RWPE1 (cell line): ENCODE measurements around the gene HS6ST2.

Experiments
- CTCF ChIA-PET: fragments of 350-600 bp; sonication (Branson Sonifier 250); formaldehyde crosslinking; extraction: SDS; loops from one replicate; lab custom pipeline; 2021; lab: Yijun Ruan, JAX
- POLR2A ChIA-PET: fragments of 400-600 bp; formaldehyde crosslinking; extraction: SDS; loops from one replicate; lab custom pipeline; 2020; ENCODE audit warnings: antibody characterized with exemption; ENCODE audit not compliant: low non-redundant PET; lab: Yijun Ruan, JAX
- DNase-seq: peaks from one replicate; pipeline ENCODE4 v3.0.0; 2012; ENCODE audit warnings: low spot score
- H3K27ac ChIP-seq: fragments of 450-650 bp; 2 replicates; pipeline ENCODE4 v1.5.1; 2017
- CTCF ChIP-seq: fragments of 450-650 bp; conservative IDR thresholded peaks from 2 replicates; pipeline ENCODE4 v1.5.1; 2017; ENCODE audit warnings: low read depth, mild to moderate bottlenecking

The HS6ST2 gene

GRCh38 chrX:132638313-132638712 lies 320.1 kb downstream of the HS6ST2 start:
- DNase-seq = no peak
- CTCF ChIA-PET = no interaction called here
- no peak overlapping the region for H3K27ac ChIP-seq
- no peak for TF ChIP-seq CTCF
- POLR2A ChIA-PET = no interaction called here

- H3K27ac ChIP-seq = no peak overlapping the region
- ChIA-PET CTCF (interaction anchor here (1.1 kb wide), 2 partner anchors 10 to 79 kb away, joined by 3 to 4 read pairs; no protein-coding TSS in a partner anchor), POLR2A (no interaction called here)
- TF ChIP-seq CTCF = no peak
- no peak for DNase-seq
Observed at GRCh38 chrX:132636080-132636479, 322.3 kb downstream of the HS6ST2 start.

- no peak overlapping the region for H3K27ac ChIP-seq
- DNase-seq = no peak
- ChIA-PET CTCF (no interaction called here), POLR2A (no interaction called here)
- no peak for TF ChIP-seq CTCF
Observed at GRCh38 chrX:132634521-132634920, 323.9 kb downstream of the HS6ST2 start.

- CTCF ChIA-PET = interaction anchor here (0.6 to 2.0 kb wide), 5 partner anchors 151 to 1042 kb away, joined by 3 to 9 read pairs (median 6); no protein-coding TSS in a partner anchor
- TF ChIP-seq CTCF = peak; percentile 50
- POLR2A ChIA-PET = no interaction called here
- H3K27ac ChIP-seq = no peak overlapping the region
- DNase-seq = peak; percentile 7
Observed at GRCh38 chrX:132631579-132632232, 326.7 kb downstream of the HS6ST2 start.

- DNase-seq = no peak
- ChIA-PET CTCF (no interaction called here), POLR2A (no interaction called here)
- no peak for TF ChIP-seq CTCF
- no peak overlapping the region for H3K27ac ChIP-seq
Observed at GRCh38 chrX:132624466-132624865, 334.0 kb downstream of the HS6ST2 start.

GRCh38 chrX:132623942-132624341 lies 334.5 kb downstream of the HS6ST2 start:
- no peak overlapping the region for H3K27ac ChIP-seq
- POLR2A ChIA-PET = no interaction called here
- CTCF ChIA-PET = no interaction called here
- no peak for TF ChIP-seq CTCF
- no peak for DNase-seq
